Endodermal cell (in vitro differentiated cells): Measurements from ENCODE around the gene OSGIN1. TPM values are rescaled to one million over a fixed set of nuclear protein-coding genes. Genes with fewer than 3 reads are reported as not detected.

Experiments
- DNase-seq: peaks from one replicate; pipeline ENCODE4 v3.0.0-alpha.2; 2017
- H3K27ac ChIP-seq: 2 replicates; pipeline ENCODE4 v1.5.1; 2013; ENCODE audit warnings: mild to moderate bottlenecking, low read depth, low read length, moderate library complexity
- H3K27me3 ChIP-seq: 2 replicates; pipeline ENCODE4 v1.6.1; 2013; ENCODE audit warnings: mild to moderate bottlenecking, low read length, moderate library complexity; ENCODE audit not compliant: insufficient read depth, control insufficient read depth, poor library complexity, severe bottlenecking
- H3K36me3 ChIP-seq: 2 replicates; pipeline ENCODE4 v1.7.0; 2013; ENCODE audit warnings: mild to moderate bottlenecking, low read length, moderate library complexity; ENCODE audit not compliant: control insufficient read depth, insufficient read depth
- H3K4me1 ChIP-seq: one replicate; pipeline ENCODE4 v1.7.0; 2013; ENCODE audit warnings: low read length; ENCODE audit not compliant: control insufficient read depth, insufficient read depth
- H3K4me3 ChIP-seq: 2 replicates; pipeline ENCODE4 v1.5.1; 2013; ENCODE audit warnings: mild to moderate bottlenecking, low read length, moderate library complexity
- H3K9ac ChIP-seq: 2 replicates; pipeline ENCODE4 v1.6.1; 2013; ENCODE audit warnings: mild to moderate bottlenecking, low read length, moderate library complexity; ENCODE audit not compliant: poor library complexity, severe bottlenecking; ENCODE audit errors: extremely low read depth
- H3K9me3 ChIP-seq: 2 replicates; pipeline ENCODE4 v1.6.1; 2013; ENCODE audit warnings: mild to moderate bottlenecking, low read length, moderate library complexity; ENCODE audit not compliant: control insufficient read depth
- H3K27ac Mint-ChIP-seq: 2 replicates; pipeline ENCODE4 v1.8.0; 2020; ENCODE audit warnings: mixed read lengths
- H3K27me3 Mint-ChIP-seq: 2 replicates; pipeline ENCODE4 v1.8.0; 2021; ENCODE audit warnings: mild to moderate bottlenecking, mixed read lengths; ENCODE audit not compliant: insufficient read depth
- H3K36me3 Mint-ChIP-seq: 2 replicates; pipeline ENCODE4 v1.8.0; 2020; ENCODE audit warnings: low read depth, mixed read lengths
- H3K4me1 Mint-ChIP-seq: 2 replicates; pipeline ENCODE4 v1.8.0; 2020; ENCODE audit warnings: mixed read lengths
- H3K4me3 Mint-ChIP-seq: 2 replicates; pipeline ENCODE4 v1.8.0; 2020; ENCODE audit warnings: mild to moderate bottlenecking, moderate library complexity, mixed read lengths
- H3K9me3 Mint-ChIP-seq: 2 replicates; pipeline ENCODE4 v1.8.0; 2020; ENCODE audit warnings: mild to moderate bottlenecking, mixed read lengths
- WGBS, 2 experiments: methylation state at CpG; one replicate each; pipeline versions ENCODE4 v1.1.5 to v1.1.7; 2013; ENCODE audit warnings: missing lambda C conversion rate in 2 of 2, mixed read lengths in 1 of 2; ENCODE audit not compliant: insufficient coverage in 1 of 2, insufficient read length in 1 of 2; 5-methylcytosine and 5-hydroxymethylcytosine counted together
- total RNA-seq, 2 donors: library from RNA; stranded (reverse); fragmentation: NEBNext Ultra II Directional in 1 of 2; extraction: Animal tissue kit (Norgen Biotek cat#: 25700) in 1 of 2; gene quantifications; 2 replicates in 1 of 2; 3 replicates in 1 of 2; pipeline ENCODE4 v1.2.1, GENCODE V29; 2021
- TF ChIP-seq, protein P1 (sequence below): fragments of 200-600 bp; sonication (generic); conservative IDR thresholded peaks from 2 replicates; pipeline ENCODE4 v1.5.0; 2021; ENCODE audit warnings: antibody characterized with exemption, mild to moderate bottlenecking

The OSGIN1 gene
- total RNA-seq, 2 donors from 2014 or later = 1.6 to 2.7 TPM

DNA sequence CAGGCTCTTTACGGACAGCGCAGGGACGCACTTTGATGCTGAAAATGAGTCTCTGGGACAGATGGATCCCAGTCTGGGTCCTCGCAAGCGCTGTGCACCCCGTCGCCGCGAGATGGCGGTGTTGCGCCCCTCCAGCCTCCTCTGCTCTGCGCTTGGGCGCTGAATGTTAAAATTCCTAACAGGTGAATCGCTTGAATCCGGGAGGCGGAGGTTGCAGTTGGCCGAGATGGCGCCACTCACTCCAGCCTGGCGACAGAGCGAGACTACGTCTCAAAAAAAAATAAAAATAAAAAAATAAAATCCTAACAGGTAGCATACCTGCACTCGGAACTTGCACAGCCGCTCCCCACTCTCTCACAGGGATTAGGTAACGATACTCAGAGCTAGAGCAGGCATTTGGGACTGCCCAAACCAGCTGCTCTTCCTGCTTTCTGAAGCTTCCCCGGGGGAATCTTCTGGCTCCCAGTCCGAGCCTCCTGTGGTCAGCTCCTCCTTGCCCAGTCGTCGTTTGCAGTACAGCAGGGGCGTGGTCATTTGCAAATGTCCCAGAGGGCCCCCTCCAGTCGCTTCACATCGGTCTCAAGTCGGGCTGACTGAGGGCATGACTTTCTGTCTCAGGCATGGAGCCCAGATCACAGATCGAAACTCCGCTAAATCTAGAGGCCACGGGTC, 26.2 kb upstream of the OSGIN1 start:
- Histone ChIP-seq H3K4me3 (peak overlapping the region; percentile 48), H3K36me3 (peaks cover under 1% of the 10 kb centered on the region), H3K27ac (no peak overlapping the region), H3K9ac (peak overlapping the region; percentile 51), H3K27me3 (no peaks in the 10 kb centered on the region), H3K4me1 (no peaks in the 10 kb centered on the region), H3K9me3 (no peaks in the 10 kb centered on the region)
- no peaks in the 10 kb centered on the region for H3K27me3 Mint-ChIP-seq
- peak overlapping the region; percentile 98 for H3K27ac Mint-ChIP-seq
- 14 to 15% methylated on average over 17 to 35 of the region's 35 CpGs for WGBS, 2 experiments
- peak; percentile 98 for DNase-seq
- no peaks in the 10 kb centered on the region for H3K9me3 Mint-ChIP-seq
- peaks cover 33% of the 10 kb centered on the region for H3K36me3 Mint-ChIP-seq
- peaks cover 15% of the 10 kb centered on the region for H3K4me1 Mint-ChIP-seq
- peak overlapping the region; percentile 47 for H3K4me3 Mint-ChIP-seq
- TF ChIP-seq, protein P1, sequence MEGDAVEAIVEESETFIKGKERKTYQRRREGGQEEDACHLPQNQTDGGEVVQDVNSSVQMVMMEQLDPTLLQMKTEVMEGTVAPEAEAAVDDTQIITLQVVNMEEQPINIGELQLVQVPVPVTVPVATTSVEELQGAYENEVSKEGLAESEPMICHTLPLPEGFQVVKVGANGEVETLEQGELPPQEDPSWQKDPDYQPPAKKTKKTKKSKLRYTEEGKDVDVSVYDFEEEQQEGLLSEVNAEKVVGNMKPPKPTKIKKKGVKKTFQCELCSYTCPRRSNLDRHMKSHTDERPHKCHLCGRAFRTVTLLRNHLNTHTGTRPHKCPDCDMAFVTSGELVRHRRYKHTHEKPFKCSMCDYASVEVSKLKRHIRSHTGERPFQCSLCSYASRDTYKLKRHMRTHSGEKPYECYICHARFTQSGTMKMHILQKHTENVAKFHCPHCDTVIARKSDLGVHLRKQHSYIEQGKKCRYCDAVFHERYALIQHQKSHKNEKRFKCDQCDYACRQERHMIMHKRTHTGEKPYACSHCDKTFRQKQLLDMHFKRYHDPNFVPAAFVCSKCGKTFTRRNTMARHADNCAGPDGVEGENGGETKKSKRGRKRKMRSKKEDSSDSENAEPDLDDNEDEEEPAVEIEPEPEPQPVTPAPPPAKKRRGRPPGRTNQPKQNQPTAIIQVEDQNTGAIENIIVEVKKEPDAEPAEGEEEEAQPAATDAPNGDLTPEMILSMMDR = peak; percentile 99

GRCh38 chr16:83928341-83929055, 24.5 kb upstream of the OSGIN1 start:
- no peaks in the 10 kb centered on the region for H3K4me1 ChIP-seq
- H3K27ac Mint-ChIP-seq = no peak overlapping the region
- 93 to 96% methylated on average over 16 of the region's 16 CpGs for WGBS, 2 experiments
- peaks cover 15% of the 10 kb centered on the region for H3K4me1 Mint-ChIP-seq
- H3K4me3 Mint-ChIP-seq = no peak overlapping the region
- H3K36me3 Mint-ChIP-seq = peaks cover 24% of the 10 kb centered on the region
- TF ChIP-seq, protein P1 = no peak
- no peak overlapping the region for H3K9ac ChIP-seq
- DNase-seq = peak; percentile 39
- no peaks in the 10 kb centered on the region for H3K27me3 ChIP-seq
- H3K9me3 ChIP-seq = no peaks in the 10 kb centered on the region
- no peaks in the 10 kb centered on the region for H3K36me3 ChIP-seq
- H3K4me3 ChIP-seq = no peak overlapping the region
- H3K27ac ChIP-seq = no peak overlapping the region
- H3K9me3 Mint-ChIP-seq = no peaks in the 10 kb centered on the region
- no peaks in the 10 kb centered on the region for H3K27me3 Mint-ChIP-seq

DNA sequence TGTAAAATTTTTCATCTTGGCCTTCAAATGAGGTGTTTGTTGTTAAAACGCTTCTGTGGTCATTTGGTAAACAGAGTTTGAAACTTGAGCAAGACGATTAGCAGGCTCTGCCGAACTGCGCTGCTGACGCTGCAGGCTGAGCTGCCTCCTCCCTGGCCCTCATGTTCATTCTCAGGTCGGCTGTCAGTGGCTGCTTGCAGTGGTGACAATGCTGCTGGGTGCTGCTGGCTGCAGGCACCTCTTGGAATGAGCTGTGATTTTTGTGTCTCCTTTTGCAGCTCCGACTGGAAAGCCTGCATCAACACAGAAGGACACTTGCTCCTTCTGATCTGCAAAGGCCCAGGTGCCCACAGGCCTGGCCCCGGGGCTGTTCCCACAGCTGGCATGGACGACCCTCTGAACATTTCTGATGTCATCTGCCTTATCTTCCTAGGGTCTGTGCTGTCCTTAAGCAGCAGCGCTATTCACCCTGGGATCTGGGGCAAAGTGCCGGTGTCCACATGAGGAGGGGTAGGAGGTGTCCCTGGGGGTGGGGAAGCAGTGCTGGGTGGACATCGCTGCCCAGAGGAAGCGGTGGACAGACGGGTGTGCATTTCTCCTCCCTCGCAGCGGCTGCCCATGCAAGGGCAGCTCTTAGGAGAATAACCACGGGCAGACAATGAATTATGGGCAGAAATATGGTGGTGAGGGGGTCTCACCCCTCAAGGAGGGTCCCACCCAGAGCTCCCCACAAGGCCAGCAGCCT, 23.1 kb upstream of the OSGIN1 start:
- peak overlapping the region; percentile 37 for H3K27ac Mint-ChIP-seq
- no peak overlapping the region for H3K4me3 Mint-ChIP-seq
- H3K36me3 Mint-ChIP-seq = peaks cover 16% of the 10 kb centered on the region
- 93 to 94% methylated on average over 12 to 17 of the region's 17 CpGs for WGBS, 2 experiments
- Histone ChIP-seq H3K4me1 (no peaks in the 10 kb centered on the region), H3K27ac (no peak overlapping the region), H3K27me3 (no peaks in the 10 kb centered on the region), H3K36me3 (no peaks in the 10 kb centered on the region), H3K4me3 (no peak overlapping the region), H3K9me3 (no peaks in the 10 kb centered on the region), H3K9ac (no peak overlapping the region)
- H3K9me3 Mint-ChIP-seq = no peaks in the 10 kb centered on the region
- TF ChIP-seq, protein P1 = no peak
- no peaks in the 10 kb centered on the region for H3K27me3 Mint-ChIP-seq
- no peak for DNase-seq
- peaks cover 15% of the 10 kb centered on the region for H3K4me1 Mint-ChIP-seq
